Hematopoietic multipotent progenitor cell treated with erythropoietin and hydrocortisone succinate and interleukin-3 and kit ligand, for 4 days (in vitro differentiated cells): ENCODE results near the gene XIST.

Experiments
- DNase-seq: peaks from one replicate; pipeline ENCODE4 v3.0.0-alpha.2; 2015

XIST gene

DNA sequence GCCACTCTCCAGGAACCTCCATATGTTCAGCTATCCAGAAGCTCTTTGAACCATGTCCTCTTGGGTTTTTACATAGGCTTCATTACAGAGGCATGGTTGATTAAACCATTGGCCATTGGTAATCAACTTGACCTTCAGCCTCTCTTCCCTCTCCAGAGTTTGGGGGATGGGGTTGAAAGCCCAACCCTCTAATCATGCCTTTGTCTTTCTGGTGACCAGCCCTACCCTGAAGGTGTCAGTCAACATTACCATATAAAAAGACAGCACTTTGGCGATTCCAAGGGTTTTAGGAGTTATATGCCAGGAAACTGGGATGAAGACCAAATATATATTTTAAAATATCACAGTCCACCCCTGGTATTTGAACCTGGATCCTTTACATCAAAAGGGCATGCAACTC is 67.0 kb downstream of the XIST start:
- DNase-seq: no peak
